ENCODE measurements around the gene CRTC1.

Gene CRTC1

DNA sequence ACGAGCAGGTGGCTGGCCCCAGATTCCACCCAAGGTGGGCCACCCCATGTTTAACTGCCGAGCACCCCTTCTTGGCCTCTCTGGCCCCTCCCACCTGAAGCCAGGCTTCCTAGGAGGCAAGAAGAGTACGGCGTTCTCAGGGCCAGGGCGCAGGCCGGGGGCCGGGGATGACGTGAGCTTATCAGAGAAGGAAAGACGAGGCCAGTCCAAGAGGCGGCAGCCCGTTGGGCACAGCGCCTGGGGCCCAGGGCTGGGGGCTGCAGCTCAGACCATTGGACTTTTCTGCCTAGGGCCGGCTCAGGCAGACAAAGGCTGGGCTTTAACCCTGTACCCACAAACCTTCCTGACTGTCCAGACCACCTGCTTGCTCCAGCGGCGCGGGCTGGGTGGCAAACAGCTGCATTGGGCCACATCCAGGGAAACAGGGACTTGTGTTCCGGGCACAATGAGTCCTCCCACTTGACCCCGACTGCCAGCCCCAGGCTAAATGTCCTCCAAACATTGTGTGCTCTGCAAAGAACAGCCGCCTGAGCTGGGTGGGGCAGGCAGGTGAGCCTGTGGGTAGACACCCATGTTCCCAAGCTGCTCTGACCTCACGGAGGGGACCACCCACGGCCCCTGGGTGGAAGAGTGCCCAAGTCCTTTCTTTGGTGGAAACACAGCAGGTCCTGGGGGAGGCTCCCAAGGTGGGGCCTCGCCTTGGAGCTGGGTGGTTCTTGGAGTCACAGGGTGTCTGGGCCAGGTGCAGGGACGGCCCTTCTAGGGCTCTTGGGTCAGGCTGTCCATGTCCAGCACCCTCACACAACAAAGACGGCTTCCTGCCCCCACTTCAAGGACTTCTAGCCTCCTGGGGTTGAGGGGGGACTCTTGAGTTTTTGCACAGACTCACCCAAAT, 85.8 kb downstream of the CRTC1 start:
- H3K36me3 ChIP-seq (ENCODE audit: insufficient read depth, low read length): no peaks in the 10 kb centered on the region
- no peak for ATAC-seq (ENCODE audit: insufficient read depth, low read depth)
- no peaks in the 10 kb centered on the region for H3K27me3 ChIP-seq (ENCODE audit: insufficient read depth, low read length, poor library complexity)
- no peaks in the 10 kb centered on the region for H3K9me3 ChIP-seq (ENCODE audit: insufficient read depth, low read length, severe bottlenecking)
- no peaks in the 10 kb centered on the region for H3K79me2 ChIP-seq (ENCODE audit: insufficient read depth, low read length)
- TF ChIP-seq, protein P1, sequence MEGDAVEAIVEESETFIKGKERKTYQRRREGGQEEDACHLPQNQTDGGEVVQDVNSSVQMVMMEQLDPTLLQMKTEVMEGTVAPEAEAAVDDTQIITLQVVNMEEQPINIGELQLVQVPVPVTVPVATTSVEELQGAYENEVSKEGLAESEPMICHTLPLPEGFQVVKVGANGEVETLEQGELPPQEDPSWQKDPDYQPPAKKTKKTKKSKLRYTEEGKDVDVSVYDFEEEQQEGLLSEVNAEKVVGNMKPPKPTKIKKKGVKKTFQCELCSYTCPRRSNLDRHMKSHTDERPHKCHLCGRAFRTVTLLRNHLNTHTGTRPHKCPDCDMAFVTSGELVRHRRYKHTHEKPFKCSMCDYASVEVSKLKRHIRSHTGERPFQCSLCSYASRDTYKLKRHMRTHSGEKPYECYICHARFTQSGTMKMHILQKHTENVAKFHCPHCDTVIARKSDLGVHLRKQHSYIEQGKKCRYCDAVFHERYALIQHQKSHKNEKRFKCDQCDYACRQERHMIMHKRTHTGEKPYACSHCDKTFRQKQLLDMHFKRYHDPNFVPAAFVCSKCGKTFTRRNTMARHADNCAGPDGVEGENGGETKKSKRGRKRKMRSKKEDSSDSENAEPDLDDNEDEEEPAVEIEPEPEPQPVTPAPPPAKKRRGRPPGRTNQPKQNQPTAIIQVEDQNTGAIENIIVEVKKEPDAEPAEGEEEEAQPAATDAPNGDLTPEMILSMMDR (IDR thresholded peaks at IDR 0.05; ENCODE audit: borderline replicate concordance, extremely low read depth, low read length, poor library complexity, severe bottlenecking): no peak
- TF ChIP-seq EZH2 (IDR thresholded peaks at IDR 0.05; ENCODE audit: borderline replicate concordance, low read depth, low read length, severe bottlenecking): no peak
- 0 out of 2 replicates have a peak, but pooled peaks cover 3% of the 10 kb centered on the region for H3K4me1 ChIP-seq (ENCODE audit: insufficient read depth, low read length)
- no peak overlapping the region for H3K9ac ChIP-seq (ENCODE audit: low read depth, low read length)
- no peak for DNase-seq
- no peak overlapping the region for H2AFZ ChIP-seq (ENCODE audit: low read depth, low read length)
- no peak overlapping the region for H3K27ac ChIP-seq (ENCODE audit: low read length)
- no peak overlapping the region for H3K4me2 ChIP-seq (ENCODE audit: insufficient read depth, low read length)
- H3K4me3 ChIP-seq (ENCODE audit: low read depth in 1 of 2, low read length in 2 of 2): no peak overlapping the region
- H4K20me1 ChIP-seq (ENCODE audit: insufficient read depth, low read length): no peaks in the 10 kb centered on the region; the same call in 1 of the 2 replicates

DNA sequence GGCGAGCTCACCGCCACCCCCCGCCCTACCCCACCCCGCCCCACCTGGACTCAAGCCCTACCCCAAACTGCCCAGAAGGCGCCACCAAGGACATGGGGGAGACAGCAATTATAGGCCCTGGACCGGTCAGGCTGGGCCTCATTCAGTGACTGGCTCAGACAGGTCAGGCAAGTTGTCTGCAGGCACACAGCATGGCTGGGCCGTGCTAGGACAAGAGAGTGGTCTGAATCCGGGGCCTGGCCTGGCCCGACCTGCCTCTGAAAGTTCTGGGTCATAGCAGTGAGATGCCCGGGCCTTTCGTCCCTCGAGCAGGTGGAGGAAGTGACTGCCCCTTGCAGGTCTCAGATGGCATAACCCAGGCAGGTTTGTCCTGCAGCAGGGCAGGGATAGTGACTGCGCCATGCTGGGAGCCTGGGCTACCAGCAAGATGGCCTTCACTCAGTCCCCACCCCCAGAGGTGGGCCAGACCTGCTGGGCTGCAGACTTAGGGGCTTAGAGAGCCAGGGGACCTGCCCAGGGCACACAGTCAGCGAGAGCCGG, 86.6 kb downstream of the CRTC1 start:
- no peaks in the 10 kb centered on the region for H3K36me3 ChIP-seq (ENCODE audit: insufficient read depth, low read length)
- TF ChIP-seq, protein P1 (IDR thresholded peaks at IDR 0.05; ENCODE audit: borderline replicate concordance, extremely low read depth, low read length, poor library complexity, severe bottlenecking): no peak
- TF ChIP-seq EZH2 (IDR thresholded peaks at IDR 0.05; ENCODE audit: borderline replicate concordance, low read depth, low read length, severe bottlenecking): no peak
- H3K79me2 ChIP-seq (ENCODE audit: insufficient read depth, low read length): no peaks in the 10 kb centered on the region
- H3K27me3 ChIP-seq (ENCODE audit: insufficient read depth, low read length, poor library complexity): no peaks in the 10 kb centered on the region
- H3K4me3 ChIP-seq (ENCODE audit: low read depth in 1 of 2, low read length in 2 of 2): no peak overlapping the region
- H3K9ac ChIP-seq (ENCODE audit: low read depth, low read length): no peak overlapping the region
- H4K20me1 ChIP-seq (ENCODE audit: insufficient read depth, low read length): no peaks in the 10 kb centered on the region; the same call in 1 of the 2 replicates
- no peak overlapping the region for H3K4me2 ChIP-seq (ENCODE audit: insufficient read depth, low read length)
- no peak overlapping the region for H3K27ac ChIP-seq (ENCODE audit: low read length)
- ATAC-seq (ENCODE audit: insufficient read depth, low read depth) (no peak), DNase-seq (no peak)
- no peak overlapping the region for H2AFZ ChIP-seq (ENCODE audit: low read depth, low read length)
- no peaks in the 10 kb centered on the region for H3K4me1 ChIP-seq (ENCODE audit: insufficient read depth, low read length)
- H3K9me3 ChIP-seq (ENCODE audit: insufficient read depth, low read length, severe bottlenecking): no peaks in the 10 kb centered on the region

DNA sequence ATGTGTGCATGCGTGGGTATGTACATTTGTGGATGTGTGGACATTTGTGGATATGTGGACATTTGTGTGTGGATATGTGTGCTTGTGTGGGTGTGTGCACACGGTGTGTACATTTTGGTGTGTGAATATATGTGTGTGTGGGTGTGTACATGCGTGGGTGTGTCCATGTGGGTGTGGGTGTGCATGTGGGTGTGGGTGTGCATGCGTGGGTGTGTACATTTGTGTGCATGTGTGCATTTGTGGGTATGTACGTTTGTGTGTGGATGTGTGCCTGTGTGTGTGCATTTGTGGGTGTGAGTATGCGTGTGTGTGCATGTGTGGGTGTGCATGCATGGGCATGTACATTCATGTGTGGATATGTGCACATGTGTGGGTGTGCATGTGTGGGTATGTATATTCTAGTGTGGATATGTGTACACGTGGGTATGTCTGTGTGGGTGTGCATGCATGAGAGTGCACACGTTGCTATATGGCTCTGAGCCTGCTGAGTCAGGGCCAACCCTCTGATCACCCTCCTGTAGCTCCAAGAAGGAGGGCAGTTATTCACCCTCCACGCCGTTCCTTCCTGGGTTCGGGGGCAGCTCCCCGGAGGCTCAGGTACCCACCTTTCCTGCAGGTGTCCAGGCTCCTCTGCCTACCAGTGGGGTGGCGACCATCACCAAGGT, 87.3 kb downstream of the CRTC1 start:
- TF ChIP-seq, protein P1 (IDR thresholded peaks at IDR 0.05; ENCODE audit: borderline replicate concordance, extremely low read depth, low read length, poor library complexity, severe bottlenecking): no peak
- no peak for TF ChIP-seq EZH2 (IDR thresholded peaks at IDR 0.05; ENCODE audit: borderline replicate concordance, low read depth, low read length, severe bottlenecking)
- H3K9ac ChIP-seq (ENCODE audit: low read depth, low read length): no peak overlapping the region
- H3K27me3 ChIP-seq (ENCODE audit: insufficient read depth, low read length, poor library complexity): no peaks in the 10 kb centered on the region
- no peak overlapping the region for H3K27ac ChIP-seq (ENCODE audit: low read length)
- DNase-seq (no peak), ATAC-seq (ENCODE audit: insufficient read depth, low read depth) (no peak)
- no peaks in the 10 kb centered on the region; the same call in 1 of the 2 replicates for H4K20me1 ChIP-seq (ENCODE audit: insufficient read depth, low read length)
- H3K36me3 ChIP-seq (ENCODE audit: insufficient read depth, low read length): no peaks in the 10 kb centered on the region
- no peak overlapping the region for H3K4me3 ChIP-seq (ENCODE audit: low read depth in 1 of 2, low read length in 2 of 2)
- H3K9me3 ChIP-seq (ENCODE audit: insufficient read depth, low read length, severe bottlenecking): no peaks in the 10 kb centered on the region
- no peaks in the 10 kb centered on the region for H3K4me1 ChIP-seq (ENCODE audit: insufficient read depth, low read length)
- H3K79me2 ChIP-seq (ENCODE audit: insufficient read depth, low read length): no peaks in the 10 kb centered on the region
- no peak overlapping the region for H2AFZ ChIP-seq (ENCODE audit: low read depth, low read length)
- no peak overlapping the region for H3K4me2 ChIP-seq (ENCODE audit: insufficient read depth, low read length)
